Calu3 (cell line): ENCODE results near the gene ZNF81. TPM values are rescaled to one million over a fixed set of nuclear protein-coding genes. Genes with fewer than 3 reads are reported as not detected.
"Not testable (repeated sequence)": the region's sequence is repeated elsewhere in the genome, so short reads cannot be mapped to it uniquely, and the experiment has no call there.

Source experiments
- BruUV-seq: library from RNA; stranded (reverse); fragments of 400-500 nt; replicated peaks from 2 replicates; lab custom pipeline; 2021; lab: Mats Ljungman, UMichigan
- CTCF ChIA-PET: fragments of 300-600 bp; sonication (Branson Sonifier 250); formaldehyde crosslinking; loops from one replicate; lab custom pipeline; 2022; ENCODE audit warnings: antibody characterized with exemption; lab: Charles Lee
- DNase-seq: peaks from one replicate; pipeline ENCODE4 v3.0.0; 2022
- H3K27ac Mint-ChIP-seq: one replicate; pipeline ENCODE4 v1.8.0; 2022; ENCODE audit warnings: mixed read lengths; ENCODE audit not compliant: unreplicated experiment
- H3K27me3 Mint-ChIP-seq: one replicate; pipeline ENCODE4 v1.8.0; 2022; ENCODE audit warnings: mixed read lengths; ENCODE audit not compliant: unreplicated experiment
- H3K36me3 Mint-ChIP-seq: one replicate; pipeline ENCODE4 v1.8.0; 2022; ENCODE audit warnings: mild to moderate bottlenecking, moderate library complexity, mixed read lengths; ENCODE audit not compliant: insufficient read depth, unreplicated experiment
- H3K4me1 Mint-ChIP-seq: one replicate; pipeline ENCODE4 v1.8.0; 2022; ENCODE audit warnings: mild to moderate bottlenecking, low read depth, mixed read lengths; ENCODE audit not compliant: unreplicated experiment
- H3K4me3 Mint-ChIP-seq: one replicate; pipeline ENCODE4 v1.8.0; 2022; ENCODE audit warnings: mild to moderate bottlenecking, low read depth, moderate library complexity, mixed read lengths; ENCODE audit not compliant: unreplicated experiment
- H3K9me3 Mint-ChIP-seq: one replicate; pipeline ENCODE4 v1.8.0; 2022; ENCODE audit warnings: low read depth, mixed read lengths; ENCODE audit not compliant: unreplicated experiment
- CTCF ChIP-seq: fragments of 200-600 bp; IDR thresholded peaks from one replicate; pipeline ENCODE4 v1.8.0; 2022; ENCODE audit warnings: antibody characterized with exemption; ENCODE audit not compliant: unreplicated experiment
- intact Hi-C: fragments of 100-400 bp; cut with micrococcal nuclease; formaldehyde crosslinking; loops from one replicate; pipeline ENCODE4 v1.10.0; 2022; ENCODE audit not compliant: unreplicated experiment
- total RNA-seq: library from RNA; stranded (reverse); gene quantifications from 2 replicates; pipeline ENCODE4 v1.2.3, GENCODE V29; 2022

ZNF81 gene
- total RNA-seq, 1 experiment from 2014 or later = 10.7 TPM

- H3K9me3 Mint-ChIP-seq = no peaks in the 10 kb centered on the region
- H3K4me3 Mint-ChIP-seq = no peak overlapping the region
- DNase-seq = no peak
- no peaks in the 10 kb centered on the region for H3K4me1 Mint-ChIP-seq
- intact Hi-C loops = no loop called here
- TF ChIP-seq CTCF = no peak
- no TSS peak for BruUV-seq
- no peaks in the 10 kb centered on the region for H3K36me3 Mint-ChIP-seq
- H3K27ac Mint-ChIP-seq = no peak overlapping the region
- H3K27me3 Mint-ChIP-seq = no peaks in the 10 kb centered on the region
- CTCF ChIA-PET = no interaction called here
Observed at GRCh38 chrX:47902161-47902560, 65.5 kb downstream of the ZNF81 start.

GRCh38 chrX:47915886-47916493 lies 79.3 kb downstream of the ZNF81 start:
- Mint-ChIP-seq H3K27me3 (no peaks in the 10 kb centered on the region), H3K27ac (no peak overlapping the region), H3K4me3 (no peak overlapping the region), H3K4me1 (no peaks in the 10 kb centered on the region), H3K9me3 (peaks cover 9% of the 10 kb centered on the region), H3K36me3 (no peaks in the 10 kb centered on the region)
- intact Hi-C loops = no loop called here
- TF ChIP-seq CTCF = no peak
- BruUV-seq = no TSS peak
- CTCF ChIA-PET = no interaction called here
- DNase-seq = no peak

GRCh38 chrX:47918274-47918673 lies 81.6 kb downstream of the ZNF81 start:
- CTCF ChIA-PET = no interaction called here

GRCh38 chrX:47927212-47927611 lies 90.5 kb downstream of the ZNF81 start:
- no peaks in the 10 kb centered on the region for H3K27me3 Mint-ChIP-seq
- peaks cover 15% of the 10 kb centered on the region for H3K9me3 Mint-ChIP-seq
- no peak overlapping the region for H3K27ac Mint-ChIP-seq
- DNase-seq = no peak
- no peak overlapping the region for H3K4me3 Mint-ChIP-seq
- no peaks in the 10 kb centered on the region for H3K4me1 Mint-ChIP-seq
- CTCF ChIA-PET = no interaction called here
- no peaks in the 10 kb centered on the region for H3K36me3 Mint-ChIP-seq
- no TSS peak for BruUV-seq
- intact Hi-C loops = no loop called here
- TF ChIP-seq CTCF = no peak

More at GRCh38 chrX:47918274-47918673, 81.6 kb downstream of the ZNF81 start:
- Mint-ChIP-seq H3K27me3 (no peaks in the 10 kb centered on the region), H3K4me3 (no peak overlapping the region), H3K9me3 (peaks cover 8% of the 10 kb centered on the region), H3K27ac (no peak overlapping the region), H3K36me3 (no peaks in the 10 kb centered on the region), H3K4me1 (no peaks in the 10 kb centered on the region)
- no TSS peak for BruUV-seq
- DNase-seq = no peak
- intact Hi-C loops = no loop called here
- TF ChIP-seq CTCF = no peak

- H3K27ac Mint-ChIP-seq, CTCF ChIA-PET, H3K36me3 Mint-ChIP-seq, intact Hi-C loops, H3K27me3 Mint-ChIP-seq, H3K9me3 Mint-ChIP-seq, H3K4me3 Mint-ChIP-seq, H3K4me1 Mint-ChIP-seq, BruUV-seq, DNase-seq: not testable (repeated sequence)
Observed at GRCh38 chrX:47931970-47932369, 95.3 kb downstream of the ZNF81 start.
